ENCODE results near the gene SRGAP1.

- TF ChIP-seq CTCF (IDR thresholded peaks at IDR 0.05; ENCODE audit: insufficient read depth, low read length) (no peak), POLR2AphosphoS5 (IDR thresholded peaks at IDR 0.05; ENCODE audit: low read depth) (no peak), REST (IDR thresholded peaks at IDR 0.05; ENCODE audit: insufficient replicate concordance, low read depth) (no peak), GABPA (IDR thresholded peaks at IDR 0.05; ENCODE audit: low read depth) (no peak), SPI1 (IDR thresholded peaks at IDR 0.05; ENCODE audit: borderline replicate concordance, low read depth) (no peak)
These were observed 151.0 kb downstream of the SRGAP1 start for GRCh38 chr12:63995512-63995911.

All from HL-60 (cell line).